HG02852 (cell line): ENCODE measurements around the gene MED27.
"Not testable (repeated sequence)": the region's sequence is repeated elsewhere in the genome, so short reads cannot be mapped to it uniquely, and the experiment has no call there.

Experiments
- ATAC-seq: cut with Tn5 transposase; IDR thresholded peaks from one replicate; pipeline ENCODE4 v1.9.1; 2021; ENCODE audit warnings: mild to moderate bottlenecking, moderate library complexity; ENCODE audit not compliant: unreplicated experiment

The MED27 gene

DNA sequence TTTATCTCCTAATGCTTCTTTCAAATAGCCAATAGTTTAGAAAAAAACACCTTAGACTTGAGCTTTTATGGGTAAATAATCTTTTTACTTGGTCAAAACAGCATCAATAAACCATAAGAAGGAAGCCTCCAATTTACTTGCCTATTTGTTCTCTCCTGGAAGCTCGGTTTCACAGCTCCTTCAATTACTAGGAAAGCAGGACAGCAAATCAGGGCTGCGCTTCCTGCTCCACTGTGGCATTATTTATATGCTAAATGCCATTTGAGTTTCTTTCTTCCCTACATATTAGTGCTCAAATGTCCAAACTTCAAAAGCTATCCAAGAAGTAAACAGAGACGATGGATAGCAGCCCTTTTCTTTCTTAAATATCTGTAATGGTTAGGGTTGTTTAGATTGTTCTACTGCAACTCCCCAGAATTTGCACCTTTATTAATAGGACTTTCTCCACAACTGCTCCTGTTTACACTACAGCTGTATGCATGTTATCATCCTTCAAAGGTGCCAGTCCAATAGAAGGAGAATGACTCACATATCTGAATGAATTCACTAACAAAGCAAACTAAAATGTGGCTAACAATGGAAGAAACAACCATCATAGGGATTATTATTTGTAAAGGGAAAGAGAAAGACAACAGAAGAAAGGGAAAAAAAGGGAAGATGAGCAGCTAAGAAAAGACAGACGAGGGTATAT, 58.7 kb downstream of the MED27 start:
- no peak for ATAC-seq

DNA sequence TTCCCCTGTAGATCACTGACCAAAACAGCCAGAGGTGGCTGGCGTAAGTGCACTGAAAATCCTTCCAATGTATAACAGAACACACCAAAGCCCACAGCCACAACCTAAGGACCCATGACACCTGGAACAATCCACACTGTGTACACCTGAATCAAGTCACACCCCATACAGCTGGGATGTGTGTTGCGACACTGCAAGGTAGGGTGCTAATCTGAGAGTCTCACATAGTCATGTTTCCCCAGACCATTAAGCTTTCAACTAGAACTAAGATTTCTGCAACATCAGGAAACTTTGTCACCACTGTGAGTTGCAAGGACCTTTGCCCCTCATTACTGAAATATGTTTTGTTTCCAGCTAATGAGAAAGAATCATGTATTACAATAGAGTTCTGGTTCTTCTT, 59.4 kb downstream of the MED27 start:
- ATAC-seq, result no peak

DNA sequence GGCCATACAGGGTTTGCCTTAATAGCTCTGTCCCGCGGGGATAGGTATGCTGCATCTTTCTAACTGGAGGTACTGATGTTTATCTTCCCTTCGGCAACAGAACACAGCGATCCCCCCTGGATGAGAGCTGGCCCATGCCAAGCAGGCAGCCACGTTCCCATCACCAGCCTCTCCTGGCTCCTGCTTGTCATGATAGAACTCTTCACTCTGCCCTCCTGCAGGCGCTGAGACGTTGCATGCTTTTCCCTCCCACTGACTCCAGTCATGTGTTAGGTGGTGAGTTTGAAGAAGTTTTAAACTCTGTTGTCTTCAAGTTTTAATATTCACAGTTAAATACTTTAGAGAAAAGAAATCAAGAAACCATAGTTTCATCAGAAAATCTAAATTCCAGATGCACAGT, 60.0 kb downstream of the MED27 start:
- no peak for ATAC-seq

DNA sequence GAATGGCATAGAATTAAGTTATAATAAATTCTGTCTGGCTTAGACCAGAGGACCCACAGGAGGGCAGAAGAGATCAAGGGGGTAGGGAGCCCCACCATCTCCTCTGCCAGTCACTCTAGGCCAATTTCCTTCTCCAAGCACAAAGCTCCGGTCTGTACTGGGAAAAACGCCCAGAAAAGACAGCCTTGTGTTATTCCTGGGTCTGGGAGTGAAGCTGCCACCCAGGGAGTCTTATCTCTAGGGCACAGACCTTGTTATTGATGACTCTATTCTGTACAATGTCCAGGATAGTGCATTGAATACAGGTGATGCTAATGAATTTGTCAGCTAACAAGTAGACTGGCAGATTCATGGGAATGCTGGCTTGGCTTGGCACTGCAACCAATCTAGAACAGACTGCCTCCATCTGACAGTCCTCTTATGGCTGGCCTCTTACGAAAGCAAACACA, 60.7 kb downstream of the MED27 start:
- no peak for ATAC-seq

DNA sequence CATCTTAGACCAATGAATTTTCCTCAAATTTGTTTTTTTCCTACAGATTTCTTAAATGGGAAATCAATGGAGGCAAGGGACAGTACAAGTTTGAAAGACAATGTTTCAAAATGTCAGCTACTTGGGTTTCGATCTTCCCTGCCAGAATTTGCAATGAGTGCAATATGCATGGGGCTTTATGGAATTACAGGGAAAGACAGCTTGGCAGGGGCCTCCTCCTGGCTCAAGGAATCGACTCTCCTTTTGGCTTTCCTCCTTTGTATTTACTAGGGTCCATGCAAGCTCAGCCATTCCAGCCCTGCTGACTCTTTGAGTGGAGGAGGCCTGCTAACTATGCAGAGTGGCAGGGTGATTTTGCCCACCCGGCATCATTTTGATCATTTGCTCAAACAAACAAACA, 63.2 kb downstream of the MED27 start:
- no peak for ATAC-seq

DNA sequence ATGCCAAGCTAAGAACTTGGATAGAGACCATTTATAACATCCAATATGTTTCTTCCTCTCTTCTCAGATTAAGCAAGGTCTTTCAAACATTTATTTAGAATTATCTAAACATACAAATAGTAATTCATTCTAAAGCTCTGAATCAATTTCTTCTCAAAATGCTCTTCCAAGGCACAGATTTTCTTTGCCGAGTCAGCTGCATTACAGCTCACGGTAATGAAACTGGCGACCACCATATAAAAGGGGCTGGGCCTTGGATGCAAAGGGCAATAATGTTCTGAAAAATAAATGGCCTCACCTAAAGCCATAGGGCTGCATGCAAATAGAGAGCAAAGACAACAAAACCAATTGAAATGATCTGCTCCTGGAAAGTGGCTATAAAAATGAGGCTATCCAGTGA, 63.8 kb downstream of the MED27 start:
- ATAC-seq, result no peak

DNA sequence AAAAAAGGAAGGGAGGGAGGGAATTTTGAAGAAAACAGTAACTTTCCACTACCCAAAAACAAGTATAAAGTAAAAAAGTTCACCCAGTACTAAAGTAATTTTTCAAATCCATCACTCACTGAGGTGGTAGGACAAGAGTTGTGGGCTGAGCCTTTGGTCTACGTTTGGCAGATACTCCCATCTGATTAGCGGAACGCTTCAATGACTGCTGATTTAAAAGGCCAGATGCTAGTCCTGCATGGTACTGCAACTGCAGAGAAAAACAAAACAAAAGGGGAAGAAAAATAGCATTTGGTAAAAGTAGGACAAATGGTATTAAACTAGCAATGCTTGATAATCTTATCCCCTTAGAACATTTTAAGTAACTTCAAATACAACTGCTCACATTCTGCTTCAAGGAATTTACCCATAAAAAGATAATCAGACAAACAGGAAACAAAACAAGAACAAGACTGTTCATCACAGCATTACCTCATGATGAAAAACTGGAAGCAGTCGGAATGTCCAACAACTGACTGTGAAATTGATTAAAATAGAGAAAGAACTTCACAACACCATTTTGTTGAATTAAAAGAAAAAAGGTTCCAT, 65.4 kb downstream of the MED27 start:
- no peak for ATAC-seq

DNA sequence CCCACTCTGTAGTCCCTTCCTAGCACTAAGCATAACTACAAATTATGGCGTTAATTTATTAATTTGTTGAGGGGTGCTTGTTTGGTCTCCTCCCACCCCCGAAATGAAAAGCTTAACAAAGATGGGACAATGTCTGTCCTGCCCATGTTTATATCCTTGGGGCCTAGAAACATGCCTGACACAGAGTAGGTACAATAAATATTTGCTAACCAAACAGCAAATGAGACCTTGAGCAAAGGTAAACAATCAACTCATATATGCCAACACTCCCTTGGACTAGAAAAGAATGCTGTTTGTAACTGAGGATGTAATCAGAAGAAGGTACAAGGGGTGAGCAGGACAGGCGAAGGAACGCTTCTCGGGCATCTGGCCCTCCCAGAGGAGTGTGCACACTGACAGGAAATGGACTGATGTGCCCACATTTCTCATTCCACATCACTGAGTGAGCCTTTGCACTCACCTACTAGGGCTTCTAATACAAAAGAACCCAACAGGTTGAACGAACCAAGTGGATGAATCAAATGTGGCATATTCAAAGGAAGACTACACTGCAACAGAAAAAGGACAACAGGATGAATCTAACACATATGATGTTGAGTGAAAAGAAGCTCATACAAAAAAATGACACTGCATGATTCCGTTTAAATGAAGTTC, 66.8 kb downstream of the MED27 start:
- ATAC-seq, result no peak

DNA sequence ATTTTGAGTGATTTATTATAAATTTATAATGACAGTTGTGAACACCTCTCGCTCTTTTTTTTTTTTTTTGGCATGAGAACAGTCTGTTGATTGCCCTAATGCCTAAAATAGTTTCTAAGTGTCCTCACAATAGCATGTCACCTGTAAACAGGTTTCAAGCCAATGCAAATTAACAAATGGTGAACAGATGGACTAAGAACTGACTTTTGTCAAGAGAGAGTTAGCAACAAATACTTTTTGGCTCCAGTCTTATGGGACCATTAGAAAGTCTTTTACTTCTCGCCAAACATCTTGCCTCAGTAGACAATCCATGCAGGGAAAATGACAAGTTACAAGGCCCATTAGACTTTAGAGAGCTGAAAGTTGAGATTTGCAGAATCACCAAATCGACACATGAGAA, 67.8 kb downstream of the MED27 start:
- ATAC-seq, result no peak

DNA sequence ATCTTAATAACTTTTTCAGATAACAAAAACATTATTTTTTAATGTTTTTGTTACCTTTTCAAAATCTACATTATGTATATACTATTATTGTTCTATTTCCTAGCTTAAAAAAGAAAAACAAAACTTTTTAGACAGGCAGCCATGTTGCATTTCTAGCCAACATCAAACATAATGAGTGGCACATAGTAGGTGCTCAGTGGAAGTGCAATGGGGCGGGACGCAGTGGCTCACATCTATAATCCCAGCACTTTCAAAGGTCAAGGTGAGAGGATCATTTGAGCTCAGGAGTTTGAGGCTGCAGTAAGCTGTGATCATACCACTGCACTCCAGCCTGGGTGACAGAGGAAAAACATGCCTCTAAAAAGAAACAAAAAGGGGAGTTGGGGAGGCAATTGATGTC, 68.4 kb downstream of the MED27 start:
- ATAC-seq, result no peak

DNA sequence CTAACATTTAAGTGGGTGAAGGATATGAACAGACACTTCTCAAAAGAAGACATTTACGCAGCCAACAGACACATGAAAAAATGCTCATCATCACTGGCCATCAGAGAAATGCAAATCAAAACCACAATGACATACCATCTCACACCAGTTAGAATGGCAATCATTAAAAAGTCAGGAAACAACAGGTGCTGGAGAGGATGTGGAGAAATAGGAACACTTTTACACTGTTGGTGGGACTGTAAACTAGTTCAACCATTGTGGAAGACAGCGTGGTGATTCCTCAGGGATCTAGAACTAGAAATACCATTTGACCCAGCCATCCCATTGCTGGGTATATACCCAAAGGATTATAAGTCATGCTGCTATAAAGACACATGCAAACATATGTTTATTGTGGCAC, 69.5 kb downstream of the MED27 start:
- ATAC-seq, result not testable (repeated sequence)

DNA sequence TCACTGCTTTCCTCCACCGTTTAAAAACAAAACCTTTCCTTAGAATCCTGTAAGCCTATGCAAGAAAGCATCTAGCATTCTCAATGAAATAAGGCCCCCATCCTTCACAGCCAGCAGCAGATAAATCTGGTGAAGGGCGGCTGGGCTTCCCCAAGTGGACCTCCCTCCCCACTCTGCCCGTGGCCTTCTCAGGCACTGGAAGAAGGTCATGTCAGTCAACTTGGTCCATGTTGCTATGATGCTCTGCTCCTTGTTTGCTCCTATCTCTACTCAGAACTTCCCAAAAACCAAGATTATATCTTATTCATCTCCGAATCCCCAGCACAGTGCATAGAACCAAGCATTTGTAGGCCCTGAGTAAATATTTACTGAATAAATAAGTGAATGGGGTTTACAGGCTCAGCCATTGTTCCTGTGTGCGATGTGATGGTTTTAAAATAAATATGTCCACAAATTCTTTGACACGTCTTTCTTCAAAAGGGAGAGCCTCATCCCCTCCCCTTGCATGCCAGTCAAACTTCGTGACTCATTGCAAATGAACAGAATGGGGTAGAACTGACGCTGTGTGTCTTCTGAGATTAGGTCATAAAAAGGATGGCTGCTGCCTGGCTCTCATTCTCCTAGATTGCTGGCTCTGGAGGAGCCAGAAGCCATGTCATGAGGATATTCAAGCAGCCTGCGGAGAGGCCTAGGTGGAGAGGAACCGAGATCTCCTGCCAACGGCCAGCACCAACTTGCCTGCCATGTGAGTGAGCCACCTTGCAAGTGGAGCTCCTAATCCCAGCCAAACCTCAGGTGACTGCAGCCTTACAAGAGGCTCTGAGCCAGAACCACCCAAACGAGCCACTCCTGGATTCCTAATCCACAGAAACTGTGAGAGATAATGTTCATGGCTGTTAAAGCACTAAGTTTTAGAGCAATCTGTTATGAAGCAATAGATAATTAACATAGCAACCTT, 70.5 kb downstream of the MED27 start:
- no peak for ATAC-seq

DNA sequence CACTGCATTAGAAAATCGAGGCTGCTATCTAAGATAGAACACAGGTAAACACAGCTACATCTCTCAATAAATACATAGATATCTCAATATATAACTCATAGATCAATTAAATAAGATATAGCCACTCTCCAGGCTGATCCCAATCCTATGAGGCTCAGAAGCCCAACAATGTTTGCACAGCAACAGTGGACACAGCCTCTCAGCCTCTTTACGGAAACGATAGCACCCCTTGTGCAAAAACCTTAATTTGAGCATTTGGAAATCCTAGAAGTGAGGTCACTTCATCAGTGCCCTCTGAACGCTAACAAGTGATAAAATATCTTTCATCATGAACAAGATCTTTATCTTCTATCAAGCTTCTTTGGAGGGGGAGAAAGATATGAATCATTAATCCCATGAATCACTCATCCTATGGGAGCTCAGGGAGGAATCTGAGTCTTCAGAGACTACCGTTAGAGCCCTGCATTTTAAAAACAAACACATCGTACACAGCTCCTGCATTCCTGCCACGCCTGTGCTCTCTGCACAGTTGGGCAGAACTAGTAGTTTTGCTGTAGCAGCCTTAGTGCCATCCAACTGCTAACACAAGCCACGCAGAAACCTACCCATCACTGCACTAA, 71.4 kb downstream of the MED27 start:
- no peak for ATAC-seq

DNA sequence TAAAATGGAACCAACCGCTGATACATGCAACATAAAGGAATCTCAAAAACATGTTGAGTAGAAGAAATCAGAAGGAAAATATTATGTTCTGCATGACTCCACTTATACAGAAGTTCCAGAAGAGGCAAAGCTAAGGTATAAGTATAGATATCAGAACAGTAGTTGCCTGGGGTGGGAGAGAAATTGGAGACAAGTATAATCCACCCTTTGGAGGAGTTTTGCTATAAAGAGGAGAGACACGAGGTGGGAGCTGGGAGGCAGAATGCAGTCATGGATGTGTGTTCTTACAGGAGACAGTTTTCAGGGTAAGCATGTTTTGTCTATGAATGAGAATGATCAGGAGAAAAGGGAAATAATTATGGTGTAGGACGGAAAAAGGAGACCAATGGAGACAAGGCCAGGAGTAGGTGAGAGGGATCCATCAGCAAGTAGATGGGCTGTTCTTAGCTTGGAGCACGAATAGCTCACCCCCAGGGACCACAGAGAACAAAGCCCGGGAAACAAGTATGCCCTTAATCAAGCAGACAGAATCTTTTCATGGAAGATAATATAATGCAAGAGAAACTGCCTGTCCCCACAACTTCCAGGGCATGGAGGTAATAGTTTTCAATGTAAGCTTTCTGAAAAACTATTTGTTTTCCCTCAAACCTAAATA, 72.2 kb downstream of the MED27 start:
- no peak for ATAC-seq

DNA sequence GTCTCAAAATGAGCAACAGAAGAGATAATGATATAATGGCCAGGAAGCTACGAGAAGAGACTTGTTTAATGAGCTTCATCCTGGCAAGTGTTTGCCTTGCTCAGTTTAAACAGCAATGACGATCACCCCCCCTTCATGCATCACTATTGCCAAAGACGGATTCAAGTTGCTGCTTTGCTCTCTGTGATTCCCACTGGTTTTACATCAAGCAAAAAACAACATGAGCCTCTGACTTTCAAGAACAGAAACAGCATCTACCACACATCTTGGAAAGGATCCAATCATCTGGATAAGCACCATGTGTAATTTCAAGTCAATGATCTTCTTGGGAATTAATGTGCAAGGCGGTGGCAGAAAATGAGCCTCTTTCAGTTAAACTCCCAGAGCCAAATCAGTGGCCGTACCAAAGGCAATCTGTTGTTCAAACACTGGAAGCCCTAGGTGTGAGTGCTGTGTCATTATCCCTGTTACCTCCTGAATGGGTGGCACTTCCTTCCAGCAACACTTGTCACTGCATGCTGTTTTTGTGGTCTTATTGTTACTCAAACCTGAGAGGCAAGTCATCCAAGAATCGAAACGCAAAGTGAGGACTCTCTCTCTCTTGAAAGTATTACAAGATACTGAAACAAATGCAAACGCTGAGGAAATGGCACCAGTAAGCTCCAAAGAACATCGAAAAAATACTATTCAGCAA, 72.8 kb downstream of the MED27 start:
- ATAC-seq, result no peak

DNA sequence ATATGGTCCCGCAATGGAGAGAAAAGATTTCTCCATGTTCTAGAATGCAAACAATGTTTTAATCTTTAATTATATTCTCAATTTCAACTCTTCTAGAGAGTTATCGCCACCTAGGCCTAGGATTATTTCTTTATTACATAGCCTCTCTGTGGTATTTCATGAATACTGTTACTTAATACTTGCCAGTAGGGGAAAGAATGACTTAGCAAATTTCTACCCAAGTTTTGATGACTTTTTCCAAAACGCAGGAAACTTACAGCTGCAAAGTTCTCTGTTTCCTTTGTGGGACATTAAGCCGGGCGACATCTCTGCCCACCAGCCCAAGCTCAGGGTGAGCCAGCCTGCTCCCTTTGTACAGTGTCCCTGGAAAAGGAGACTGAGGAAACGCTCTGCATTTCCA, 73.8 kb downstream of the MED27 start:
- ATAC-seq, result no peak

DNA sequence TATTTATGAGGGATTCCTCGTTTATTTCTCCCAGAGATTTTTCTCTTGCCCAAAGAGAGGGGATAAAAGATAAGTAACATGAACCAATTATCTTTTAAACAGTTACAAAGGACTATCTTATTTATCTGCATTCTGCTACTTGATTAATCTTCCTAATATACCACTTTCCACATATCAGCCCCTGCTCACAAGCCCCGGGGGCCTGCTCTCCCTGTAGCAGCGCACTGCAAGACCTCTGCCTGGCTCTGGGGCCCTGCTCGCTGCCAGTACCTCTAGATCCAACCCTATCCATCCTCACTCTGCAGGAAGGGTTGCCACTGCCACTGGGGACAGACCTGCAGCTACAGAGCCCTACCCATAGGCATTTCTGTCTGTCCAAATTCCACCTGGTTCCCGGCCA, 75.3 kb downstream of the MED27 start:
- ATAC-seq, result no peak

DNA sequence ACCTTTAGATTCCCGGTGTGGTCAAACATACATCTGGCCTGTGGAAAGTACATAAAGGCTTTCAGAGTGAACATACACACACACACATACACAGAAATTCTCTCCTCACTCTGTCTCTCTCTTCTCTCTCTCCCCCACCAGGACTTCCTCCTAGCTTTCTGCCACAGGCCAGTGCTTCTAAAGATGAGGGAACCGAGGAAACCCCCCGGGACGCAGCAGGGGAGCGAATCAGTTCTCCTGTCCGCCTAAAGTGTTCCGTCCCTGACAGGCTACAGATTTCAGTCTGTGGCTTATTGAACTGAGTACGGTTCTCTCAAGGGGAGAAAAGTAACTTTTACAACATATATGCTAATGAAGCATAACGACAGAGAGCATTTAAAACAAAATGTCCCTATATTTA, 75.8 kb downstream of the MED27 start:
- no peak for ATAC-seq

DNA sequence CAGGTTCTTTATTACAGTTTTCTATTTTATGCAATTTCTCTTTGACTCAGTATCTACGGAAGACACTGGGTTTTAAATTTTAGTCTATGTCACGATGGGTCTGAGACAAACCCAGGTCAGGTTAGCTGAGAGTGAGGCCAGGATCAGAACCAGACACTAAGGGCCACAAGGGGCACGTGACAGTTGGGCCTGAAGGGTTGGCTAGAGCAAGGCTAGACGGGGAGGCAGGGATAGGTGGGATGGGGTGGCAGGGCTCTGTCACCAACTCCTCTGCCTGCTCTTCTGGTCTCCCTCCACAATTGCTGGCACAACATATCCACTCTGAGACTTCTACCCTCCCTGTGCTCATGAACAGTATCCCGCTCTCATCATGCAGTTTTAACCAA, 76.4 kb downstream of the MED27 start:
- no peak for ATAC-seq
